ENCODE results near the gene SLC38A7. TPM values are rescaled to one million over a fixed set of nuclear protein-coding genes. Genes with fewer than 3 reads are reported as not detected.
"Not testable (repeated sequence)": the region's sequence is repeated elsewhere in the genome, so short reads cannot be mapped to it uniquely, and the experiment has no call there.

Gene SLC38A7
- total RNA-seq, 1 donor from 2014 or later, result 23.5 TPM

DNA sequence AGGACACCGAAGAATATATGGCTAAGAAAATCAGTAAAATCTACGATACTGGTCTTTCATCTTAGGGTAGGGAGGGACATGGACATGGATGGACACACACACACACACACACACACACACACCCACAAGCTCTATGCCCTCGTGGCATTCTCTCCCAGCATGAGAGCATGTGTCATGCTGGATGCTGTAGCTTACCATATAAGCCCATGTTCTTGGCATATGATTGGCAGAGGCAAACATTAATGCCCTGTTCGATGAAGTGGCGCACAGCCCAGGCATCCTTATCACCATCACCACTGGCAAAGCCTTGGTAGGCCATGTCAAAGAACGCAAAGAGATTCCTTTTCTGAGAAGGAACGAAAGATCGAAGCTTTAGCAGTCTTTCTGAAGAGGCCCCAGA lies 31.9 kb upstream of the SLC38A7 start:
- H3K9me3 ChIP-seq, result no peaks in the 10 kb centered on the region
- no peak overlapping the region for H3K27ac ChIP-seq
- TF ChIP-seq CTCF (IDR thresholded peaks at IDR 0.05), result no peak
- H3K4me3 ChIP-seq, result no peak overlapping the region
- DNase-seq (ENCODE audit: low spot score in 2 of 2), result no peak
- intact Hi-C loops (cut with DNase I), result no loop called here
- H3K36me3 ChIP-seq, result peaks cover 46 to 79% of the 10 kb centered on the region in 2 donors
- no peaks in the 10 kb centered on the region for H3K4me1 ChIP-seq
- H3K27me3 ChIP-seq, result no peaks in the 10 kb centered on the region

GRCh38 chr16:58713742-58714141 lies 29.2 kb upstream of the SLC38A7 start:
- intact Hi-C loops (cut with DNase I), result no loop called here
- no peak for TF ChIP-seq CTCF (IDR thresholded peaks at IDR 0.05)
- no peak for DNase-seq (ENCODE audit: low spot score in 2 of 2)
- Histone ChIP-seq H3K27ac (no peak overlapping the region), H3K9me3 (no peaks in the 10 kb centered on the region), H3K4me3 (no peak overlapping the region), H3K36me3 (peaks cover 29 to 67% of the 10 kb centered on the region in 2 donors), H3K27me3 (no peaks in the 10 kb centered on the region), H3K4me1 (no peaks in the 10 kb centered on the region)

GRCh38 chr16:58709333-58709732 lies 24.8 kb upstream of the SLC38A7 start:
- Histone ChIP-seq H3K36me3 (peaks cover 15 to 47% of the 10 kb centered on the region in 2 donors), H3K27me3 (no peaks in the 10 kb centered on the region), H3K4me1 (no peaks in the 10 kb centered on the region), H3K9me3 (no peaks in the 10 kb centered on the region), H3K27ac (no peak overlapping the region), H3K4me3 (no peak overlapping the region)
- intact Hi-C loops (cut with DNase I), result no loop called here
- TF ChIP-seq CTCF (IDR thresholded peaks at IDR 0.05), result no peak
- DNase-seq (ENCODE audit: low spot score in 2 of 2), result no peak

DNA sequence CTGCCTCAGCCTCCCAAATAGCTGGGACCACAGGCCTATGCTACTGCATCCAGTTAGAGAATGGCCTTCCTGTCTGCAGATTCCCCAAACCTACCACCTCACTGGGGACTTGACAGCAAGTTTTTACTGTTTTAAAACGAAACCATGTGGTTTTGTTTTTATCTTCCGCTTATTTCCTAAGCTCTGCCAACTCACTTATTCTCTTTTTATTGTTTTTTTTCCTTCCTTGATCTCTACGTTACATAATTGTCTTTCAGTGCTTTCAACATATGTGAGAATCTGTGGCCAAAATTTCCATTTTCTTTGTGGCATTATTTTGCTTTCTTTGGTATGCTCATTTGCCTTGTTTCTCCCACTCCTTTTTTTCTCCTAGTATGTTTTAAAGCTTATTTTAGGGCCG lies 14.6 kb upstream of the SLC38A7 start:
- H3K4me3 ChIP-seq, result no peak overlapping the region
- H3K4me1 ChIP-seq, result no peaks in the 10 kb centered on the region
- no peak for TF ChIP-seq CTCF (IDR thresholded peaks at IDR 0.05)
- no peaks in the 10 kb centered on the region for H3K27me3 ChIP-seq
- intact Hi-C loops (cut with DNase I), result no loop called here
- no peaks in the 10 kb centered on the region for H3K36me3 ChIP-seq
- H3K27ac ChIP-seq, result no peak overlapping the region
- DNase-seq (ENCODE audit: low spot score in 2 of 2), result no peak
- H3K9me3 ChIP-seq, result no peaks in the 10 kb centered on the region

DNA sequence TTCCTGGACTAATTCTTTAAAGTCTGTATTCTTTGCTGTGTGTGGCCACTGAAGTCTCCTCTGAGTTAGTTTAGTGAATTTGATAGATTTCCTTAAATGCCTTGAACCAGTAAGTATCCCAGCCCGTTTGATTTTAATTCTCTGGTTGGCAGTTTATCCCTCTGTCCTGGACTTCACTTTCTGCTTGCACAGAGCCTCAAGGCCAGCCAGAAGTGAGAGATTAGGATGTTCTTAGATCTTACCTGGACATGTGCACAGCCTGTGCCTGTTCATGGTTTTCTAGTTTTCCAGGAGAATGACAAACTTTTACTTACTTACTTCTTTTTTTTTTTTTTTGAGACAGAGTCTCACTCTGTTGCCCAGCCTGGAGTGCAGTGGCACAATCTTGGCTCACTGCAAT lies 10.8 kb upstream of the SLC38A7 start:
- no peaks in the 10 kb centered on the region for H3K27me3 ChIP-seq
- no peak overlapping the region for H3K27ac ChIP-seq
- H3K4me3 ChIP-seq, result no peak overlapping the region
- intact Hi-C loops (cut with DNase I), result no loop called here
- no peaks in the 10 kb centered on the region for H3K9me3 ChIP-seq
- no peak for DNase-seq (ENCODE audit: low spot score in 2 of 2)
- no peak for TF ChIP-seq CTCF (IDR thresholded peaks at IDR 0.05)
- H3K36me3 ChIP-seq, result no peaks in the 10 kb centered on the region
- no peaks in the 10 kb centered on the region for H3K4me1 ChIP-seq

GRCh38 chr16:58692450-58692849 lies 7.9 kb upstream of the SLC38A7 start:
- no peak overlapping the region for H3K4me3 ChIP-seq
- no peak overlapping the region for H3K27ac ChIP-seq
- H3K36me3 ChIP-seq, result no peaks in the 10 kb centered on the region
- no peaks in the 10 kb centered on the region for H3K27me3 ChIP-seq
- no peak for TF ChIP-seq CTCF (IDR thresholded peaks at IDR 0.05)
- no peak for DNase-seq (ENCODE audit: low spot score in 2 of 2)
- no peaks in the 10 kb centered on the region for H3K4me1 ChIP-seq
- intact Hi-C loops (cut with DNase I), result no loop called here
- H3K9me3 ChIP-seq, result no peaks in the 10 kb centered on the region

DNA sequence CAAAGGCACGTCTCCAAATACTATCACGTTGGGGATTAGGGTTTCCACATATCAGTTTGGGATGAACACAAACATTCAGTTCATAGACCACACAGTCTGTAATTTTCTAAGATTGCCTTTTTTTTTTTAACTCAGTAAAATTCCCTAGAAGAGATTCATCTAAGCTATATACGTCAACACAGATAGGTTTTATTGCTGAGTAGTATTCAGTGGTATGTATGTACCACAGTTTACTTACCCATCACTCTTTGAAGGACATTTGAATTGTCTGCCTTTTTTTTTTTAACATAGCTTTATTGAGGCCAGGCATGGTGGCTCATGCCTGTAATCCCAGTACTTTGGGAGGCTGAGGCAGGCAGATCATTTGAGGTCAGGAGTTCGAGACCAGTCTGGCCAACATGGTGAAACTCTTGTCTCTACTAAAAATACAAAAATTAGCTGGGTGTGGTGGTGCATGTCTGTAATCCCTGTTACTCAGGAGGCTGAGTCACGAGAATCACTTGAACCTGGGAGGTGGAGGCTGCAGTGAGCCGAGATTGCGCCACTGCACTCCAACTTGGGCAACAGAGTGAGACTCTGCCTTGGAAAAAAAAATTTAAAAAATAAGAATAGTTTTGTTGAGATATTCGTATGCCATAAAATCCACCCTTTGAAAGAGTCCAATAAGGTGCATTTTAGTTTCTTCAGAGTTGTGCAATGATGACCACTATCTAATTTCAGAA lies 2.6 kb upstream of the SLC38A7 start:
- DNase-seq (ENCODE audit: low spot score in 2 of 2); H3K27me3 ChIP-seq; H3K4me3 ChIP-seq; H3K9me3 ChIP-seq; intact Hi-C loops (cut with DNase I); H3K36me3 ChIP-seq; H3K27ac ChIP-seq: not testable (repeated sequence)
- peaks cover 3 to 13% of the 10 kb centered on the region in 2 donors for H3K4me1 ChIP-seq
